NCI-H345 treated with DMSO at 0.1 percent for 48 hours (cell line): ENCODE data around the gene KLC1.
"Not testable (repeated sequence)": the region's sequence is repeated elsewhere in the genome, so short reads cannot be mapped to it uniquely, and the experiment has no call there.

Experiments
- DNase-seq: peaks from one replicate; lab custom pipeline; 2025; ENCODE audit not compliant: unreplicated experiment; lab: John Stamatoyannopoulos, UW

Gene KLC1

GRCh38 chr14:103625356-103626095, 3.5 kb upstream of the KLC1 start:
- DNase-seq, result no peak

- no peak for DNase-seq
Measured at GRCh38 chr14:103626146-103626850, 2.7 kb upstream of the KLC1 start.

- DNase-seq, result no peak
Measured at GRCh38 chr14:103627073-103628025, 1.7 kb upstream of the KLC1 start.

- DNase-seq, result no peak
Measured at GRCh38 chr14:103628221-103628683, 759 bp upstream of the KLC1 start.

- no peak for DNase-seq
Measured at GRCh38 chr14:103629503-103630121, 601 bp downstream of the KLC1 start.

GRCh38 chr14:103630364-103631108, 1.5 kb downstream of the KLC1 start:
- DNase-seq, result no peak

- DNase-seq, result no peak
Measured at GRCh38 chr14:103633391-103633790, 4.4 kb downstream of the KLC1 start.

- no peak for DNase-seq
Measured at GRCh38 chr14:103634156-103634555, 5.1 kb downstream of the KLC1 start.

GRCh38 chr14:103638594-103638993, 9.6 kb downstream of the KLC1 start:
- no peak for DNase-seq

GRCh38 chr14:103641161-103641560, 12.2 kb downstream of the KLC1 start:
- no peak for DNase-seq

GRCh38 chr14:103646189-103646588, 17.2 kb downstream of the KLC1 start:
- no peak for DNase-seq

- DNase-seq, result no peak
Measured at GRCh38 chr14:103649001-103649400, 20.0 kb downstream of the KLC1 start.

- DNase-seq, result no peak
Measured at GRCh38 chr14:103650213-103650612, 21.2 kb downstream of the KLC1 start.

GRCh38 chr14:103651585-103651984, 22.6 kb downstream of the KLC1 start:
- DNase-seq, result no peak

GRCh38 chr14:103652806-103653205, 23.8 kb downstream of the KLC1 start:
- DNase-seq, result no peak

- DNase-seq, result not testable (repeated sequence)
Measured at GRCh38 chr14:103653336-103653735, 24.3 kb downstream of the KLC1 start.

GRCh38 chr14:103653805-103654204, 24.8 kb downstream of the KLC1 start:
- DNase-seq, result no peak

GRCh38 chr14:103654619-103655018, 25.6 kb downstream of the KLC1 start:
- DNase-seq, result no peak

- no peak for DNase-seq
Measured at GRCh38 chr14:103656031-103656755, 27.2 kb downstream of the KLC1 start.

GRCh38 chr14:103656756-103657133, 27.7 kb downstream of the KLC1 start:
- DNase-seq, result no peak
